ENCODE measurements around the gene ZNF507.

- no peak for TF ChIP-seq GABPA (IDR thresholded peaks at IDR 0.05; ENCODE audit: borderline replicate concordance, insufficient read depth, low read length)
- no peak for TF ChIP-seq SP2 (IDR thresholded peaks at IDR 0.05; ENCODE audit: low read length)
- TF ChIP-seq JUND (IDR thresholded peaks at IDR 0.05; ENCODE audit: low read length), result no peak
- TF ChIP-seq CTCF (IDR thresholded peaks at IDR 0.05; ENCODE audit: control extremely low read depth in 1 of 3, insufficient read depth in 1 of 3, low read depth in 1 of 3, low read length in 3 of 3), result no peak
- TF ChIP-seq TAF1 (IDR thresholded peaks at IDR 0.05; ENCODE audit: low read depth, low read length), result no peak
- TF ChIP-seq NRF1 (IDR thresholded peaks at IDR 0.05; ENCODE audit: low read depth, low read length), result no peak
- TF ChIP-seq RAD21 (IDR thresholded peaks at IDR 0.05 in 1 of 2, conservative IDR thresholded peaks at IDR 0.05 in 1 of 2; ENCODE audit: low read depth in 2 of 2, low read length in 2 of 2), result no peak
These were observed 5.1 kb downstream of the ZNF507 start for GRCh38 chr19:32350471-32350865.
